CD14-positive monocyte (primary cell): ENCODE data around the gene SETBP1. TPM values are rescaled to one million over a fixed set of nuclear protein-coding genes. Genes with fewer than 3 reads are reported as not detected.

Experiments
- DNase-seq, 3 donors: peaks; one replicate each; pipeline ENCODE4 v3.0.0-alpha.2; 2011 to 2022
- H2AFZ ChIP-seq: 2 replicates; pipeline ENCODE4 v1.6.0; 2012; ENCODE audit warnings: mild to moderate bottlenecking, low read depth, low read length, inconsistent platforms; ENCODE audit not compliant: insufficient read depth, poor library complexity, severe bottlenecking
- H3K27ac ChIP-seq, 2 donors: 1 replicate in 1 of 2; 2 replicates in 1 of 2; pipeline ENCODE4 v1.5.1; 2012 to 2013; ENCODE audit warnings: low read length in 2 of 2, control low read depth in 1 of 2, inconsistent platforms in 1 of 2, low read depth in 1 of 2, mild to moderate bottlenecking in 1 of 2
- H3K27me3 ChIP-seq, 2 donors: one replicate each; pipeline versions ENCODE4 v1.6.0 to v1.6.1; 2011 to 2013; ENCODE audit warnings: low read length in 2 of 2; ENCODE audit not compliant: control insufficient read depth in 2 of 2, insufficient read depth in 2 of 2
- H3K36me3 ChIP-seq, 2 donors: replicated peaks in 1 of 2; 1 replicate in 1 of 2; 2 replicates in 1 of 2; pipeline versions ENCODE4 v1.5.1 to v1.6.1; 2012 to 2013; ENCODE audit warnings: low read length in 2 of 2, control low read depth in 1 of 2, inconsistent platforms in 1 of 2, mild to moderate bottlenecking in 1 of 2; ENCODE audit not compliant: insufficient read depth in 2 of 2, control insufficient read depth in 1 of 2
- H3K4me1 ChIP-seq, 2 donors: 1 replicate in 1 of 2; 2 replicates in 1 of 2; pipeline versions ENCODE4 v1.5.1 to v1.6.1; 2012 to 2013; ENCODE audit warnings: low read length in 2 of 2, control low read depth in 1 of 2, inconsistent platforms in 1 of 2, mild to moderate bottlenecking in 1 of 2, moderate library complexity in 1 of 2; ENCODE audit not compliant: insufficient read depth in 2 of 2, control insufficient read depth in 1 of 2
- H3K4me2 ChIP-seq: replicated peaks from 2 replicates; pipeline ENCODE3; 2012; ENCODE audit warnings: low read length, moderate library complexity, mild to moderate bottlenecking; ENCODE audit not compliant: poor library complexity, severe bottlenecking; ENCODE audit errors: extremely low read depth
- H3K4me3 ChIP-seq, 3 experiments: fragments of 200-600 bp in 1 of 3; sonication (generic) in 1 of 3; replicated peaks in 1 of 3; 1 replicate in 2 of 3; 2 replicates in 1 of 3; pipeline ENCODE4 v1.5.1; 2011 to 2013; ENCODE audit warnings: low read length in 3 of 3, mild to moderate bottlenecking in 3 of 3, control low read depth in 2 of 3, low read depth in 2 of 3, inconsistent platforms in 1 of 3, moderate library complexity in 1 of 3
- H3K79me2 ChIP-seq: 2 replicates; pipeline ENCODE4 v1.6.0; 2012; ENCODE audit warnings: mild to moderate bottlenecking, control low read depth, inconsistent platforms, low read length, moderate library complexity; ENCODE audit not compliant: insufficient read depth
- H3K9ac ChIP-seq: 2 replicates; pipeline ENCODE4 v1.6.0; 2017; ENCODE audit warnings: low read length, mild to moderate bottlenecking; ENCODE audit not compliant: insufficient read depth, poor library complexity, severe bottlenecking
- H3K9me3 ChIP-seq, 2 donors: replicated peaks in 1 of 2; 1 replicate in 1 of 2; 2 replicates in 1 of 2; pipeline versions ENCODE4 v1.5.1 to v1.6.1; 2012 to 2013; ENCODE audit warnings: low read length in 2 of 2, control low read depth in 1 of 2; ENCODE audit not compliant: control insufficient read depth in 1 of 2, insufficient read depth in 1 of 2
- H4K20me1 ChIP-seq: 2 replicates; pipeline ENCODE4 v1.6.0; 2012; ENCODE audit warnings: mild to moderate bottlenecking, low read length, control low read depth, moderate library complexity; ENCODE audit not compliant: insufficient read depth
- H3K27ac Mint-ChIP-seq, 7 donors: one replicate each; pipeline ENCODE4 v1.8.0; 2020; ENCODE audit warnings: mild to moderate bottlenecking in 7 of 7, mixed read lengths in 7 of 7, moderate library complexity in 6 of 7, inconsistent platforms in 2 of 7
- H3K27me3 Mint-ChIP-seq, 3 donors: one replicate each; pipeline ENCODE4 v1.8.0; 2021 to 2022; ENCODE audit warnings: low read depth in 3 of 3, mild to moderate bottlenecking in 3 of 3, mixed read lengths in 3 of 3, moderate library complexity in 3 of 3, inconsistent platforms in 1 of 3
- H3K36me3 Mint-ChIP-seq, 2 donors: one replicate each; pipeline ENCODE4 v1.8.0; 2020; ENCODE audit warnings: mixed read lengths in 2 of 2, inconsistent platforms in 1 of 2, mild to moderate bottlenecking in 1 of 2
- H3K4me1 Mint-ChIP-seq: one replicate; pipeline ENCODE4 v1.8.0; 2020; ENCODE audit warnings: mild to moderate bottlenecking, mixed read lengths
- H3K4me3 Mint-ChIP-seq, 2 donors: one replicate each; pipeline ENCODE4 v1.8.0; 2020; ENCODE audit warnings: mild to moderate bottlenecking in 2 of 2, mixed read lengths in 2 of 2, moderate library complexity in 1 of 2
- H3K9me3 Mint-ChIP-seq, 7 donors: one replicate each; pipeline ENCODE4 v1.8.0; 2020 to 2022; ENCODE audit warnings: mixed read lengths in 7 of 7, mild to moderate bottlenecking in 6 of 7, moderate library complexity in 6 of 7, inconsistent platforms in 2 of 7
- CTCF ChIP-seq: fragments of 200-600 bp; IDR thresholded peaks from one replicate; pipeline ENCODE4 v1.8.0; 2022; ENCODE audit warnings: antibody characterized with exemption, mild to moderate bottlenecking
- WGBS: methylation state at CpG from one replicate; pipeline ENCODE4 v1.1.5; 2013; ENCODE audit warnings: missing lambda C conversion rate; ENCODE audit not compliant: insufficient coverage; 5-methylcytosine and 5-hydroxymethylcytosine counted together
- intact Hi-C, 2 donors: fragments of 100-400 bp; cut with micrococcal nuclease; formaldehyde crosslinking; loops; one replicate each; pipeline versions ENCODE4 v1.15.0 to v1.15.1; 2023
- polyA plus RNA-seq, 3 donors: library from polyadenylated mRNA; depleted of rRNA in 1 of 3; unstranded in 2 of 3; stranded (reverse) in 1 of 3; fragments of 300-500 nt in 2 of 3; fragments of >200 nt in 1 of 3; fragmentation: Illumina TruSeq in 2 of 3; gene quantifications; 1 replicate in 2 of 3; 2 replicates in 1 of 3; pipeline ENCODE4 v1.2.3, GENCODE V29; 2012 to 2021

Gene SETBP1
- polyA plus RNA-seq, 3 donors: 0.01 to 1.2 TPM; not detected in 1

GRCh38 chr18:44655435-44655834 is 25.3 kb upstream of the SETBP1 start:
- Histone ChIP-seq H3K27ac (no peak overlapping the region), H3K4me2 (no peak overlapping the region), H4K20me1 (no peaks in the 10 kb centered on the region), H3K9me3 (no peaks in the 10 kb centered on the region), H3K36me3 (no peaks in the 10 kb centered on the region), H3K4me3 (no peak overlapping the region), H2AFZ (no peak overlapping the region), H3K4me1 (no peaks in the 10 kb centered on the region), H3K9ac (no peak overlapping the region), H3K79me2 (no peaks in the 10 kb centered on the region), H3K27me3 (no peaks in the 10 kb centered on the region)
- no peak overlapping the region for H3K27ac Mint-ChIP-seq
- peaks cover 0 to 6% (median 1%) of the 10 kb centered on the region in 7 donors for H3K9me3 Mint-ChIP-seq
- peaks cover 0 to 1% (median 1%) of the 10 kb centered on the region in 3 donors for H3K27me3 Mint-ChIP-seq
- TF ChIP-seq CTCF: no peak
- H3K4me1 Mint-ChIP-seq: no peaks in the 10 kb centered on the region
- H3K4me3 Mint-ChIP-seq: no peak overlapping the region
- H3K36me3 Mint-ChIP-seq: no peaks in the 10 kb centered on the region
- intact Hi-C loops: no loop called here
- 100% methylated on average over 1 of the region's 2 CpGs for WGBS
- DNase-seq: no peak

- Histone ChIP-seq H3K27me3 (no peaks in the 10 kb centered on the region), H3K9me3 (no peaks in the 10 kb centered on the region), H3K79me2 (no peaks in the 10 kb centered on the region), H3K9ac (no peak overlapping the region), H2AFZ (no peak overlapping the region), H3K27ac (no peak overlapping the region), H3K4me3 (no peak overlapping the region), H4K20me1 (no peaks in the 10 kb centered on the region), H3K36me3 (no peaks in the 10 kb centered on the region), H3K4me1 (no peaks in the 10 kb centered on the region), H3K4me2 (no peak overlapping the region)
- Mint-ChIP-seq H3K4me3 (no peak overlapping the region), H3K4me1 (no peaks in the 10 kb centered on the region), H3K27ac (no peak overlapping the region), H3K27me3 (peaks cover 1 to 4% (median 1%) of the 10 kb centered on the region in 3 donors), H3K9me3 (peaks cover 0 to 4% (median 0%) of the 10 kb centered on the region in 7 donors), H3K36me3 (no peaks in the 10 kb centered on the region)
- no peak for DNase-seq
- intact Hi-C loops: no loop called here
- TF ChIP-seq CTCF: no peak
These were observed 20.9 kb upstream of the SETBP1 start for GRCh38 chr18:44659771-44660170.
